ENCODE results near the gene SHISA9. TPM values are rescaled to one million over a fixed set of nuclear protein-coding genes. Genes with fewer than 3 reads are reported as not detected.

Gene SHISA9
- total RNA-seq, 2 donors from 2014 or later = 0.41 to 0.47 TPM

GRCh38 chr16:12999368-12999767 is 98.0 kb downstream of the SHISA9 start:
- H3K36me3 ChIP-seq = no peaks in the 10 kb centered on the region
- no peak overlapping the region for H3K4me3 ChIP-seq
- no peak overlapping the region for H3K27ac ChIP-seq
- no peaks in the 10 kb centered on the region for H3K4me1 ChIP-seq
- no peaks in the 10 kb centered on the region for H3K9me3 ChIP-seq
- DNase-seq (ENCODE audit: low spot score) = no peak
- no peaks in the 10 kb centered on the region for H3K27me3 ChIP-seq
- TF ChIP-seq CTCF (IDR thresholded peaks at IDR 0.05) = no peak

- Histone ChIP-seq H3K27ac (no peak overlapping the region), H3K9me3 (no peaks in the 10 kb centered on the region), H3K27me3 (no peaks in the 10 kb centered on the region), H3K4me3 (no peak overlapping the region), H3K36me3 (no peaks in the 10 kb centered on the region), H3K4me1 (no peaks in the 10 kb centered on the region)
- no peak for TF ChIP-seq CTCF (IDR thresholded peaks at IDR 0.05)
- no peak for DNase-seq (ENCODE audit: low spot score)
Observed at GRCh38 chr16:13005721-13006247, 104.4 kb downstream of the SHISA9 start.

GRCh38 chr16:13012601-13013000 is 111.2 kb downstream of the SHISA9 start:
- TF ChIP-seq CTCF (IDR thresholded peaks at IDR 0.05) = no peak
- H3K9me3 ChIP-seq = no peaks in the 10 kb centered on the region
- no peaks in the 10 kb centered on the region for H3K36me3 ChIP-seq
- no peaks in the 10 kb centered on the region for H3K4me1 ChIP-seq
- DNase-seq (ENCODE audit: low spot score) = no peak
- H3K4me3 ChIP-seq = no peak overlapping the region
- no peak overlapping the region for H3K27ac ChIP-seq
- no peaks in the 10 kb centered on the region for H3K27me3 ChIP-seq

- H3K4me3 ChIP-seq = no peak overlapping the region
- no peak for TF ChIP-seq CTCF (IDR thresholded peaks at IDR 0.05)
- H3K9me3 ChIP-seq = no peaks in the 10 kb centered on the region
- no peaks in the 10 kb centered on the region for H3K27me3 ChIP-seq
- no peaks in the 10 kb centered on the region for H3K36me3 ChIP-seq
- DNase-seq (ENCODE audit: low spot score) = no peak
- H3K4me1 ChIP-seq = no peaks in the 10 kb centered on the region
- H3K27ac ChIP-seq = no peak overlapping the region
Observed at GRCh38 chr16:13013043-13013442, 111.6 kb downstream of the SHISA9 start.

- DNase-seq (ENCODE audit: low spot score) = no peak
- Histone ChIP-seq H3K27ac (no peak overlapping the region), H3K27me3 (no peaks in the 10 kb centered on the region), H3K36me3 (no peaks in the 10 kb centered on the region), H3K9me3 (no peaks in the 10 kb centered on the region), H3K4me3 (no peak overlapping the region), H3K4me1 (no peaks in the 10 kb centered on the region)
- no peak for TF ChIP-seq CTCF (IDR thresholded peaks at IDR 0.05)
Observed at GRCh38 chr16:13014476-13014875, 113.1 kb downstream of the SHISA9 start.

GRCh38 chr16:13018026-13018425 is 116.6 kb downstream of the SHISA9 start:
- no peak overlapping the region for H3K4me3 ChIP-seq
- H3K27me3 ChIP-seq = no peaks in the 10 kb centered on the region
- H3K27ac ChIP-seq = no peak overlapping the region
- no peaks in the 10 kb centered on the region for H3K9me3 ChIP-seq
- no peak for DNase-seq (ENCODE audit: low spot score)
- H3K4me1 ChIP-seq = no peaks in the 10 kb centered on the region
- no peak for TF ChIP-seq CTCF (IDR thresholded peaks at IDR 0.05)
- no peaks in the 10 kb centered on the region for H3K36me3 ChIP-seq
